Measurements from ENCODE around the gene PCDH9. TPM values are rescaled to one million over a fixed set of nuclear protein-coding genes. Genes with fewer than 3 reads are reported as not detected.

Gene PCDH9
- total and polyA plus RNA-seq, 2 experiments from 2014 or later = 0.56 to 0.76 TPM

GRCh38 chr13:66345518-66345810 is 884.7 kb downstream of the PCDH9 start:
- H3K79me2 ChIP-seq (ENCODE audit: insufficient read depth) = no peaks in the 10 kb centered on the region
- no peak overlapping the region for H3K27ac ChIP-seq
- no peak overlapping the region for H2AFZ ChIP-seq
- DNase-seq = no peak
- no peaks in the 10 kb centered on the region for H3K27me3 ChIP-seq (replicated peaks; ENCODE audit: insufficient read depth)
- no peaks in the 10 kb centered on the region for H3K9me2 ChIP-seq (ENCODE audit: insufficient read depth)
- TF ChIP-seq EZH2phosphoT487 (IDR thresholded peaks at IDR 0.05; ENCODE audit: insufficient read depth, low read depth) (no peak), EZH2 (IDR thresholded peaks at IDR 0.05; ENCODE audit: insufficient read depth, poor library complexity, severe bottlenecking) (no peak)
- no peaks in the 10 kb centered on the region for H3K9me3 ChIP-seq (ENCODE audit: low read depth)
- H3K9ac ChIP-seq = no peak overlapping the region
- no peak overlapping the region for H3K4me3 ChIP-seq
- H4K20me1 ChIP-seq (ENCODE audit: insufficient read depth) = no peaks in the 10 kb centered on the region
- in situ Hi-C loops (cut with MboI) = no loop called here
- H3K4me1 ChIP-seq (ENCODE audit: insufficient read depth) = no peaks in the 10 kb centered on the region
- H3F3A ChIP-seq (ENCODE audit: insufficient read depth) = no peaks in the 10 kb centered on the region
- H3K4me2 ChIP-seq (ENCODE audit: unreplicated experiment) = no peak overlapping the region
- H3K36me3 ChIP-seq (ENCODE audit: low read depth) = no peaks in the 10 kb centered on the region
- 21 to 22% methylated on average over 6 of the region's 6 CpGs for WGBS, 2 experiments (ENCODE audit: low coverage in 1 of 2, low lambda C conversion rate in 2 of 2, missing lambda C conversion rate in 2 of 2)

GRCh38 chr13:66344805-66345517 is 885.2 kb downstream of the PCDH9 start:
- no peaks in the 10 kb centered on the region for H4K20me1 ChIP-seq (ENCODE audit: insufficient read depth)
- no peaks in the 10 kb centered on the region for H3K27me3 ChIP-seq (replicated peaks; ENCODE audit: insufficient read depth)
- no peak overlapping the region for H3K4me2 ChIP-seq (ENCODE audit: unreplicated experiment)
- no peaks in the 10 kb centered on the region for H3F3A ChIP-seq (ENCODE audit: insufficient read depth)
- no peak overlapping the region for H3K4me3 ChIP-seq
- in situ Hi-C loops (cut with MboI) = no loop called here
- TF ChIP-seq EZH2 (IDR thresholded peaks at IDR 0.05; ENCODE audit: insufficient read depth, poor library complexity, severe bottlenecking) (no peak), EZH2phosphoT487 (IDR thresholded peaks at IDR 0.05; ENCODE audit: insufficient read depth, low read depth) (no peak)
- H3K9me2 ChIP-seq (ENCODE audit: insufficient read depth) = no peaks in the 10 kb centered on the region
- H3K79me2 ChIP-seq (ENCODE audit: insufficient read depth) = no peaks in the 10 kb centered on the region
- no peak overlapping the region for H3K27ac ChIP-seq
- H2AFZ ChIP-seq = no peak overlapping the region
- no peak for DNase-seq
- no peak overlapping the region for H3K9ac ChIP-seq
- H3K9me3 ChIP-seq (ENCODE audit: low read depth) = no peaks in the 10 kb centered on the region
- no peaks in the 10 kb centered on the region for H3K36me3 ChIP-seq (ENCODE audit: low read depth)
- no peaks in the 10 kb centered on the region for H3K4me1 ChIP-seq (ENCODE audit: insufficient read depth)
- 6 to 9% methylated on average over 4 of the region's 4 CpGs for WGBS, 2 experiments (ENCODE audit: low coverage in 1 of 2, low lambda C conversion rate in 2 of 2, missing lambda C conversion rate in 2 of 2)

GRCh38 chr13:66343224-66343828 is 886.8 kb downstream of the PCDH9 start:
- Histone ChIP-seq H3K79me2 (ENCODE audit: insufficient read depth) (no peaks in the 10 kb centered on the region), H3K4me2 (ENCODE audit: unreplicated experiment) (no peak overlapping the region), H3K9me2 (ENCODE audit: insufficient read depth) (no peaks in the 10 kb centered on the region), H3K27me3 (replicated peaks; ENCODE audit: insufficient read depth) (no peaks in the 10 kb centered on the region), H3K36me3 (ENCODE audit: low read depth) (no peaks in the 10 kb centered on the region), H3K9me3 (ENCODE audit: low read depth) (no peaks in the 10 kb centered on the region), H3K4me3 (no peak overlapping the region), H2AFZ (no peak overlapping the region), H4K20me1 (ENCODE audit: insufficient read depth) (no peaks in the 10 kb centered on the region), H3K9ac (no peak overlapping the region), H3K27ac (no peak overlapping the region), H3F3A (ENCODE audit: insufficient read depth) (no peaks in the 10 kb centered on the region), H3K4me1 (ENCODE audit: insufficient read depth) (no peaks in the 10 kb centered on the region)
- no peak for DNase-seq
- in situ Hi-C loops (cut with MboI) = no loop called here
- TF ChIP-seq EZH2 (IDR thresholded peaks at IDR 0.05; ENCODE audit: insufficient read depth, poor library complexity, severe bottlenecking) (no peak), EZH2phosphoT487 (IDR thresholded peaks at IDR 0.05; ENCODE audit: insufficient read depth, low read depth) (no peak)
- 43 to 50% methylated on average over 9 of the region's 9 CpGs for WGBS, 2 experiments (ENCODE audit: low coverage in 1 of 2, low lambda C conversion rate in 2 of 2, missing lambda C conversion rate in 2 of 2)

DNA sequence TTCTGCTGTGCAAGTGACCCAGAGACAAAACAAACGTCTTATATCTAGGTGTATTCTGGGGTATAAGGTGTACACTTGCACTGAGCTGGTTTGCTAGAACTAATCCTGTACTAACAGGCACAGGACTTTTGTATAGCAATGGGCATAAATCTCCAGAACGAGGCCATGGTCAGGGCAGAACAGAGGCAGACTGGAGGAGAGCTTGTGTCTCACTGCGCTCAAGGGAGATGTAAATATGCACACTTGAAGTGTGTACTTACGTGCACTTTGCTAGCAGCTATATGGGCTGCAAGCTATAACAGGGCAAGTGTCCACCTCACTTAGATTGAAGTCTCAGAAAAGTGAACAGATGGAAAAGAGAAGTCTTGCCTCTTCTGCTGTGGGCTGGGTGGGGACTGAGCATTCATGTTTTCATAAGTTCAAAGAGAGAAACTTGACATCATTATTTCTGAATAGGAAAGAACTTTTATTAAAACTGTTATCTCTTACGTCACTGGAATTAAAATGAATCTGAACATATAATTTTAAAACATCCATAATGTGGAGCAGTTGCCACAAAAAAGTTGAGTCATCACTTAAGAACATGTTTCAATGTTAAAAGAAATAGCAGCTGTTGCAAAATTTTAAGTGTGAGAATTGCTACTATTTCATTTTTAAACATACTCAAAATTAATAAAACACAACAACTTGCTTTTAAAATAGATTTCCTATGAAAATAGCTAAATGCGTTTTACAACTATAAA is 888.3 kb downstream of the PCDH9 start:
- no peak overlapping the region for H3K4me2 ChIP-seq (ENCODE audit: unreplicated experiment)
- no peaks in the 10 kb centered on the region for H3F3A ChIP-seq (ENCODE audit: insufficient read depth)
- in situ Hi-C loops (cut with MboI) = no loop called here
- no peaks in the 10 kb centered on the region for H3K9me3 ChIP-seq (ENCODE audit: low read depth)
- no peaks in the 10 kb centered on the region for H3K79me2 ChIP-seq (ENCODE audit: insufficient read depth)
- no peak overlapping the region for H2AFZ ChIP-seq
- no peaks in the 10 kb centered on the region for H3K27me3 ChIP-seq (replicated peaks; ENCODE audit: insufficient read depth)
- H3K27ac ChIP-seq = no peak overlapping the region
- H3K36me3 ChIP-seq (ENCODE audit: low read depth) = no peaks in the 10 kb centered on the region
- H3K4me1 ChIP-seq (ENCODE audit: insufficient read depth) = no peaks in the 10 kb centered on the region
- no peak for DNase-seq
- 25 to 28% methylated on average over 6 of the region's 6 CpGs for WGBS, 2 experiments (ENCODE audit: low coverage in 1 of 2, low lambda C conversion rate in 2 of 2, missing lambda C conversion rate in 2 of 2)
- no peaks in the 10 kb centered on the region for H4K20me1 ChIP-seq (ENCODE audit: insufficient read depth)
- no peak overlapping the region for H3K4me3 ChIP-seq
- TF ChIP-seq EZH2phosphoT487 (IDR thresholded peaks at IDR 0.05; ENCODE audit: insufficient read depth, low read depth) (no peak), EZH2 (IDR thresholded peaks at IDR 0.05; ENCODE audit: insufficient read depth, poor library complexity, severe bottlenecking) (no peak)
- H3K9ac ChIP-seq = no peak overlapping the region
- H3K9me2 ChIP-seq (ENCODE audit: insufficient read depth) = no peaks in the 10 kb centered on the region
